Mesothelial cell of epicardium (in vitro differentiated cells): ENCODE data around the gene LARP4. TPM values are rescaled to one million over a fixed set of nuclear protein-coding genes. Genes with fewer than 3 reads are reported as not detected.
"Not testable (repeated sequence)": the region's sequence is repeated elsewhere in the genome, so short reads cannot be mapped to it uniquely, and the experiment has no call there.

Experiments
- DNase-seq, 2 experiments: peaks; one replicate each; pipeline ENCODE4 v3.0.0; 2021; ENCODE audit warnings: low spot score in 2 of 2; ENCODE audit not compliant: unreplicated experiment in 2 of 2
- H3K27ac Mint-ChIP-seq: 2 replicates; pipeline ENCODE4 v1.8.0; 2021; ENCODE audit warnings: mixed read lengths
- H3K27me3 Mint-ChIP-seq: 2 replicates; pipeline ENCODE4 v1.8.0; 2021; ENCODE audit warnings: low read depth, mixed read lengths
- H3K36me3 Mint-ChIP-seq: 2 replicates; pipeline ENCODE4 v1.8.0; 2021; ENCODE audit warnings: mixed read lengths
- H3K4me1 Mint-ChIP-seq: 2 replicates; pipeline ENCODE4 v1.8.0; 2021; ENCODE audit warnings: mixed read lengths
- H3K4me3 Mint-ChIP-seq: 2 replicates; pipeline ENCODE4 v1.8.0; 2021; ENCODE audit warnings: mild to moderate bottlenecking, moderate library complexity, mixed read lengths
- H3K9me3 Mint-ChIP-seq: 2 replicates; pipeline ENCODE4 v1.8.0; 2021; ENCODE audit warnings: mixed read lengths
- total RNA-seq: library from RNA; stranded (reverse); gene quantifications from 3 replicates; pipeline ENCODE4 v1.2.1, GENCODE V29; 2021
- TF ChIP-seq, protein P1 (sequence below): fragments of 200-600 bp; sonication (generic); IDR thresholded peaks from one replicate; pipeline ENCODE4 v1.5.0; 2021; ENCODE audit warnings: antibody characterized with exemption; ENCODE audit not compliant: unreplicated experiment

The LARP4 gene
- total RNA-seq, 1 donor from 2014 or later = 48.7 TPM

DNA sequence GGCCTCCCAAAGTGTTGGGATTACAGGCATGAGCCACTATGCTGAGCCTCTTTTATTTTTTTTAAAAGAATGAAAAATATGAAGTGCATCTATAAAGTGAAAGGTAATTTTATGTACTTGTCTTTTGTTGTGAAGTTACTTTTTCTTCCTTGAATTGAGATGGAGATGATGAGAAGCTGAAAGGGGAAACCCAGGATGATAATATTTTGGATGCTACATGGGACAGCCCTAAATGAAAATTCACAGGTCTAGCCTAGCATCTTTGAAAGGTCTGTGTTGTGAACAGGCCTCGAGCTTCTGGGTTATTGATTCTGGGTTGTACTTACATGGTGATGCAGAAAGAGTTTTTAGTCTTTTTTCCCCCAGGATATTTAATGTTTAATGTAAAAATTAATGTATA is 118.7 kb downstream of the LARP4 start:
- Mint-ChIP-seq H3K27me3 (no peaks in the 10 kb centered on the region), H3K9me3 (peaks cover 9% of the 10 kb centered on the region), H3K4me1 (peaks cover 6% of the 10 kb centered on the region), H3K36me3 (peaks cover 12% of the 10 kb centered on the region), H3K27ac (no peak overlapping the region), H3K4me3 (no peak overlapping the region)
- no peak for DNase-seq
- TF ChIP-seq, protein P1, sequence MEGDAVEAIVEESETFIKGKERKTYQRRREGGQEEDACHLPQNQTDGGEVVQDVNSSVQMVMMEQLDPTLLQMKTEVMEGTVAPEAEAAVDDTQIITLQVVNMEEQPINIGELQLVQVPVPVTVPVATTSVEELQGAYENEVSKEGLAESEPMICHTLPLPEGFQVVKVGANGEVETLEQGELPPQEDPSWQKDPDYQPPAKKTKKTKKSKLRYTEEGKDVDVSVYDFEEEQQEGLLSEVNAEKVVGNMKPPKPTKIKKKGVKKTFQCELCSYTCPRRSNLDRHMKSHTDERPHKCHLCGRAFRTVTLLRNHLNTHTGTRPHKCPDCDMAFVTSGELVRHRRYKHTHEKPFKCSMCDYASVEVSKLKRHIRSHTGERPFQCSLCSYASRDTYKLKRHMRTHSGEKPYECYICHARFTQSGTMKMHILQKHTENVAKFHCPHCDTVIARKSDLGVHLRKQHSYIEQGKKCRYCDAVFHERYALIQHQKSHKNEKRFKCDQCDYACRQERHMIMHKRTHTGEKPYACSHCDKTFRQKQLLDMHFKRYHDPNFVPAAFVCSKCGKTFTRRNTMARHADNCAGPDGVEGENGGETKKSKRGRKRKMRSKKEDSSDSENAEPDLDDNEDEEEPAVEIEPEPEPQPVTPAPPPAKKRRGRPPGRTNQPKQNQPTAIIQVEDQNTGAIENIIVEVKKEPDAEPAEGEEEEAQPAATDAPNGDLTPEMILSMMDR = no peak

DNA sequence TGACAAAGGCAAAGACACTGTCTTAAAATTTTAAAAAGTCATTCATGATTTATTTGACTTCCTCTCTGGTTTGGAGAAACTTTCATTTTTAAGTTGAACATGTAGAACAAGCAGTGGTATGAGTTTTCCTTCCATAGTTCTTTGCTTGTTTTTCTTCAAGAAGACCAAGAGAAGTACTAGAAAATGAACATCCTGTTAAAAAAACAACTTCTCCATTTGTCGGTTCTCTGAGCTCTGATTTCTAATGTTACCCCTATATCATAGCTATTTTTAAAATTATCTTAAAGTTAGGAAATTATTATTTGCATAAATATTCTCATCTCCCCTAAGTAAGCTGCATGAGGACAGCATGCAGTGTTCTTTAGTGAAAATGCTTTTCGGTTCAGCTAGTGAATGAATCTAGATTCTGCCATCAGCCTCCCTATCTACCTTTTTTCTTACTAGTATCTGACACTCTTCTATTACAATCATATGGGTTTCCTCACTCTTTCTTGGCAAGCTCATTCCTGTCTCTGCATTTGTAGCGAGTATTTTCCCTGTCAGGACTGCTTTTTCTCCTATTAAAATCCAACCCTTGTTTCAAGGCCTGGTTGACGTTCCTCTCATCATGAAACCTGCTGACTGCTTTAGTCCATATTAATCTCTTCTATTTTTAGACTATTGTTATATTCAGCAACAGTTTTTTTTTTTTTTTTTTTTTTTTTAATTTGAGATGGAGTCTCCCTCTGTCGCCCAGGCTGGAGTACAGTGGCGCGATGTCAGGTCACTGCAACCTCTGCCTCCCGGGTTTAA is 119.9 kb downstream of the LARP4 start:
- TF ChIP-seq, protein P1 = no peak
- Mint-ChIP-seq H3K27me3 (no peaks in the 10 kb centered on the region), H3K4me1 (peaks cover 4% of the 10 kb centered on the region), H3K36me3 (peaks cover 14% of the 10 kb centered on the region), H3K4me3 (no peak overlapping the region), H3K9me3 (peaks cover 9% of the 10 kb centered on the region), H3K27ac (peak overlapping the region; percentile 17)
- no peak for DNase-seq

- H3K9me3 Mint-ChIP-seq, H3K4me3 Mint-ChIP-seq, H3K27ac Mint-ChIP-seq, H3K4me1 Mint-ChIP-seq, H3K27me3 Mint-ChIP-seq, DNase-seq: not testable (repeated sequence)
- peaks cover 18% of the 10 kb centered on the region for H3K36me3 Mint-ChIP-seq
Observed at GRCh38 chr12:50521781-50522180, 121.1 kb downstream of the LARP4 start.

DNA sequence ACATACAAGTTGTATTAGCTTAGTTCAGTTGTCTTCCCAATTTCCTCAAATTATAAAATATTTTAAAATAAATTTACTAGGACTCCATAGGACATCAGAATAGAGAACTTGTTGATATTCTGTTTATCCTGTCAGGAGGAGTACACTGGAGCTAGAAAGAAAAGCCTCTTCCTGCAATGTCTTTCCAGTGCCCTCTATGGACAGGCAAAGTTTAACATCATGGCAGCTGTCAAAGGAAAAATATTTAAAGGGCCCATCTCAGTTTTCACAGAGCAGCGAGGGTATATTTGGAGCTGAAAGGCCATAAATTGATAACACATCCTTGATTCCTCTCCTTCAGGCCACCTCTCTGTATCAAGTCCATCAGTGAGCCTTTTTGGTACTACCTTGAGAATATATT is 123.1 kb downstream of the LARP4 start:
- Mint-ChIP-seq H3K4me3 (no peak overlapping the region), H3K27me3 (no peaks in the 10 kb centered on the region), H3K4me1 (peaks cover 2% of the 10 kb centered on the region), H3K27ac (no peak overlapping the region), H3K9me3 (peaks cover 9% of the 10 kb centered on the region), H3K36me3 (peaks cover 18% of the 10 kb centered on the region)
- DNase-seq = no peak
- TF ChIP-seq, protein P1 = no peak

DNA sequence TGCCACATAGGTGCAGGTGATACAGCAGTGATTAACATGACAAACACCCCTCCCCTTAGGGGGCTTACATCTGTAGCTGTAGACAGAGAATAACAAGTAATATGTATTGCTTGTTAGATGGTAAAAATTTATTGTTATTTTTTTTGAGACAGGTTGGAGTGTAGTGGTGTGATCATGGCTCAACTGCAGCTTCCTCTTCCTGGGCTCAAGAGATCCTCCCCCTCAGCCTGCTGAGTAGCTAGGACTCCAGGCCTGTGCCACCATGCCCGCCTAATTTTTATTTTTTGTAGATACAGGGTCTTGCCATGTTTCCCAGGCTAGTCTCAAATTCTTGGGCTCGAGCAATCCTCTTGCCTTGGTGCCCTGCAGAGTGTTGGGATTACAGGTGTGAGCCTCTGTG is 123.9 kb downstream of the LARP4 start:
- H3K27ac Mint-ChIP-seq = no peak overlapping the region
- H3K27me3 Mint-ChIP-seq = no peaks in the 10 kb centered on the region

DNA sequence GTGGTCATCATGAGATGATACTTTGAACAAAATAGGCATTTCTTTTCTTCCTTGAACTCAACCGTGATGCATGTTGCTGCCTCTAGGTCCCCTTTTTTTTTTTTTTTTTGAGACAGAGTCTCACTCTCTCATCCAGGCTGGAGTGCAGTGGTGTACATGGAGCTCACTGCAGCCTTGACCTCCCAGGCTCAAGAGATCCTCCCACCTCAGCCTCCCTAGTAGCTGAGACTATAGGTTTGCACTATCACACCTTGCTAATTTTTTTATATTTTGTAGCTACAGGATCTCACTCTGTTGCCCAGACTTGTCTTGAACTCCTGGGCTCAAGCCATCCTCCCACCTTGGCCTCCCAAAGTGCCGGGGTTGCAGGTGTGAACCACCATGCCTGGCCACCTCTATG is 124.7 kb downstream of the LARP4 start:
- peaks cover 9% of the 10 kb centered on the region for H3K9me3 Mint-ChIP-seq
- no peak overlapping the region for H3K4me3 Mint-ChIP-seq
- H3K4me1 Mint-ChIP-seq = peaks cover 2% of the 10 kb centered on the region
- H3K27ac Mint-ChIP-seq = no peak overlapping the region
- H3K36me3 Mint-ChIP-seq = peaks cover 18% of the 10 kb centered on the region
- TF ChIP-seq, protein P1 = no peak
- no peak for DNase-seq
- no peaks in the 10 kb centered on the region for H3K27me3 Mint-ChIP-seq

More for the DNA sequence above, 123.9 kb downstream of the LARP4 start:
- peaks cover 18% of the 10 kb centered on the region for H3K36me3 Mint-ChIP-seq
- TF ChIP-seq, protein P1 = no peak
- H3K4me3 Mint-ChIP-seq = no peak overlapping the region
- H3K4me1 Mint-ChIP-seq = peaks cover 2% of the 10 kb centered on the region
- peaks cover 9% of the 10 kb centered on the region for H3K9me3 Mint-ChIP-seq
- no peak for DNase-seq
